K562 (cell line): ENCODE data around the gene MTMR6. TPM values are rescaled to one million over a fixed set of nuclear protein-coding genes. Genes with fewer than 3 reads are reported as not detected.

Experiments used
- ATAC-seq: fragments of 200-7000 bp; cut with Tn5 transposase; 3 replicates; pipeline ENCODE4 v1.9.1; 2020; ENCODE audit warnings: moderate library complexity
- BruUV-seq: library from RNA; stranded (reverse); fragments of 400-500 nt; replicated peaks from 2 replicates; lab custom pipeline; 2021; lab: Mats Ljungman, UMichigan
- CTCF ChIA-PET: fragments of 300-600 bp; formaldehyde crosslinking; extraction: SDS; loops from one replicate; lab custom pipeline; 2021; ENCODE audit warnings: low intra/inter-chr PET ratio; lab: Yijun Ruan, JAX
- POLR2A ChIA-PET: fragments of 300-600, 350-650 bp; sonication (Branson Sonifier 250); formaldehyde crosslinking; extraction: SDS; loops from one replicate; lab custom pipeline; 2021; ENCODE audit warnings: antibody characterized with exemption, inconsistent platforms; lab: Yijun Ruan, JAX
- DNase-seq, 4 experiments: peaks; one replicate each; pipeline versions ENCODE4 v3.0.0 to v3.0.0-alpha.2; 2011 to 2018; ENCODE audit warnings: low spot score in 3 of 4, mixed read lengths in 3 of 4; ENCODE audit errors: extremely low read depth in 1 of 4
- FAIRE-seq: peaks from 2 replicates; lab custom pipeline; 2011; peaks lifted over from hg19 to GRCh38; lab: Jason Lieb, UNC
- H2AFZ ChIP-seq: 2 replicates; pipeline ENCODE4 v1.6.0; 2011; ENCODE audit warnings: low read depth, low read length, control low read depth, inconsistent platforms
- H3K27ac ChIP-seq: fragments of 200-600 bp; 3 replicates; pipeline ENCODE4 v1.8.0; 2011; ENCODE audit warnings: low read depth, mild to moderate bottlenecking, control low read depth, inconsistent platforms, low read length, moderate library complexity, mixed read lengths; ENCODE audit errors: extremely low read depth
- H3K27me3 ChIP-seq, 2 experiments: fragments of 300-600 bp in 1 of 2; 2 replicates in 1 of 2; 3 replicates in 1 of 2; pipeline versions ENCODE4 v1.6.0 to v1.8.0; 2011; ENCODE audit warnings: inconsistent platforms in 2 of 2, low read length in 2 of 2, mild to moderate bottlenecking in 1 of 2, mixed read lengths in 1 of 2, moderate library complexity in 1 of 2; ENCODE audit not compliant: control insufficient read depth in 2 of 2, insufficient read depth in 2 of 2
- H3K36me3 ChIP-seq: fragments of 300-600 bp; 3 replicates; pipeline ENCODE4 v1.8.0; 2011; ENCODE audit warnings: mild to moderate bottlenecking, low read length, inconsistent platforms; ENCODE audit not compliant: control insufficient read depth, insufficient read depth
- H3K4me1 ChIP-seq, 2 experiments: fragments of 200-600 bp in 1 of 2; replicated peaks in 1 of 2; 2 replicates in 1 of 2; 3 replicates in 1 of 2; pipeline versions ENCODE4 v1.5.1 to v1.8.0; 2011; ENCODE audit warnings: inconsistent platforms in 2 of 2, low read length in 2 of 2, mild to moderate bottlenecking in 1 of 2, mixed read lengths in 1 of 2, moderate library complexity in 1 of 2; ENCODE audit not compliant: control insufficient read depth in 2 of 2, insufficient read depth in 2 of 2
- H3K4me2 ChIP-seq: 2 replicates; pipeline ENCODE4 v1.6.1; 2011; ENCODE audit warnings: low read length, control low read depth, inconsistent platforms, mixed read lengths; ENCODE audit not compliant: insufficient read depth
- H3K4me3 ChIP-seq: fragments of 200-600 bp; sonication (generic), shearing (Covaris generic); 2 replicates; pipeline ENCODE4 v1.5.1; 2016; ENCODE audit warnings: control low read depth, inconsistent platforms
- H3K79me2 ChIP-seq: fragments of 200-600 bp; 3 replicates; pipeline ENCODE4 v1.8.0; 2011; ENCODE audit warnings: low read length, inconsistent platforms; ENCODE audit not compliant: control insufficient read depth, insufficient read depth
- H3K9ac ChIP-seq, 2 experiments: 2 replicates each; pipeline versions ENCODE4 v1.6.0 to v1.6.1; 2011; ENCODE audit warnings: low read depth in 2 of 2, low read length in 2 of 2, control low read depth in 1 of 2, inconsistent platforms in 1 of 2, mild to moderate bottlenecking in 1 of 2, mixed read lengths in 1 of 2; ENCODE audit not compliant: insufficient read depth in 1 of 2
- H3K9me1 ChIP-seq: one replicate; pipeline ENCODE4 v1.6.0; 2011; ENCODE audit warnings: inconsistent platforms, mild to moderate bottlenecking, low read length, moderate library complexity; ENCODE audit not compliant: control insufficient read depth, insufficient read depth
- H3K9me3 ChIP-seq: replicated peaks from 2 replicates; pipeline ENCODE4 v1.5.1; 2011; ENCODE audit warnings: low read depth, low read length, inconsistent platforms; ENCODE audit not compliant: control insufficient read depth, insufficient read depth
- H4K20me1 ChIP-seq: replicated peaks from 2 replicates; pipeline ENCODE4 v1.6.1; 2011; ENCODE audit warnings: low read length, inconsistent platforms, mixed read lengths; ENCODE audit not compliant: control insufficient read depth, insufficient read depth
- FIP1L1 ChIP-seq: fragments of 200-400 bp; formaldehyde crosslinking; IDR thresholded peaks from 2 replicates; pipeline ENCODE4 v1.6.1; 2018; ENCODE audit warnings: mild to moderate bottlenecking, low read depth, low read length; ENCODE audit not compliant: poor library complexity, severe bottlenecking
- HLTF ChIP-seq: fragments of 450-650 bp; IDR thresholded peaks from 2 replicates; pipeline ENCODE4 v1.6.1; 2016
- NCOA4 ChIP-seq: fragments of 450-650 bp; IDR thresholded peaks from 2 replicates; pipeline ENCODE4 v1.6.1; 2018; ENCODE audit warnings: mild to moderate bottlenecking; ENCODE audit not compliant: partially characterized antibody
- ZNF77 ChIP-seq: fragments of 250-450 bp; sonication (Bioruptor Pico); IDR thresholded peaks from 2 replicates; pipeline ENCODE4 v1.5.0; 2020
- WGBS: fragments of 100-300 bp; shearing (Covaris generic); methylation state at CpG from one replicate; pipeline ENCODE4 v1.1.6; 2016; ENCODE audit warnings: low coverage, mixed read lengths; ENCODE audit not compliant: insufficient coverage; ENCODE audit errors: missing lambda C conversion rate; 5-methylcytosine and 5-hydroxymethylcytosine counted together
- in situ Hi-C: fragments of 300-500 bp; cut with MboI; formaldehyde crosslinking; loops from 4 replicates; pipeline ENCODE4 v1.15.0; 2018; ENCODE audit warnings: inconsistent platforms, mixed read lengths
- intact Hi-C: fragments of 100-400 bp; cut with micrococcal nuclease; formaldehyde crosslinking; loops from 2 replicates; pipeline ENCODE4 v1.14.2; 2022
- polyA plus RNA-seq, 8 experiments: library from polyadenylated mRNA; depleted of rRNA in 4 of 8; stranded (reverse) in 5 of 8; unstranded in 3 of 8; fragments of >200 nt; fragmentation: Nextera tagmentation in 2 of 8; fragmentation: Illumina TruSeq in 1 of 8; extraction: Ambion mirVana in 2 of 8; extraction: Trizol in 1 of 8; gene quantifications; 2 replicates each; pipeline versions ENCODE4 v1.2.1 to v1.2.3, GENCODE V29; 2011 to 2014; ENCODE audit warnings: inconsistent platforms in 1 of 8, missing spikeins in 1 of 8
- total RNA-seq, 7 experiments: library from RNA; depleted of rRNA in 6 of 7; stranded (reverse); fragments of >200 nt in 6 of 7; fragmentation: Illumina TruSeq in 2 of 7; extraction: Trizol in 2 of 7; gene quantifications; 2 replicates each; pipeline versions ENCODE4 v1.2.1 to v1.2.3, GENCODE V29; 2011 to 2021; ENCODE audit warnings: low replicate concordance in 1 of 7
- TF ChIP-seq, protein P1 (sequence below): fragments of 250-450 bp; sonication (Bioruptor Pico); IDR thresholded peaks from 2 replicates; pipeline ENCODE4 v1.4.0; 2020; ENCODE audit warnings: mild to moderate bottlenecking
- TF ChIP-seq, protein P2 (sequence below), 2 experiments: IDR thresholded peaks; 2 replicates each; pipeline ENCODE4 v1.6.1; 2012; ENCODE audit warnings: improper control_type of control experiment in 2 of 2, low read depth in 2 of 2, low read length in 2 of 2, borderline replicate concordance in 1 of 2

MTMR6 gene
- total and polyA plus RNA-seq, 9 of the 15 experiments (the other 6 are each of a cell fraction or from before 2014, with no cell fraction given) = 3.9 to 10.8 (median 7.7) TPM

DNA sequence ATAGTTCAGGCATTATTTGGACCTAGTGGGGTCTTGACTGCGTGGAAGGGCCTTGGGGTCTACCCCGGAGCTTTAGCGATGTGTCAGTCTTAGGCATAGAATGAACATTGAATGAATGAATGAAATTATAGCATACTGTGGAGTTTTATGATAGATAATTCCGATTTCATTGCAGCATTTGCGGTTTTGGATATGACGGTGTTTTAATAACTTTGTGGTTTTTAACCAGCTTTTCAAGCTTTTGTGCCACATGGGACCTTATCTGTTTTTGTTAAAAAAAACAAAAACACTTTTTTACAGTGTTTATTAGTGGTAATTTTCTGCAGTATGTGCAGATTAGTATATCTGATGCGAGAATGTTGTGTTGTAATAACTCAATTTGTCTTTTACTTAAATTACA, 14.8 kb upstream of the MTMR6 start:
- Histone ChIP-seq H3K9me1 (no peaks in the 10 kb centered on the region), H3K27me3 (no peaks in the 10 kb centered on the region), H3K9me3 (peaks cover 4% of the 10 kb centered on the region; the same call in 1 of the 2 replicates), H3K4me2 (peak overlapping the region; percentile 86), H2AFZ (peak overlapping the region; percentile 35; the same call in 1 of the 2 replicates), H3K9ac (peak overlapping the region; percentile 75 to 94), H3K27ac (peak overlapping the region; percentile 93), H3K4me1 (peaks cover 0 to 6% of the 10 kb centered on the region in 2 experiments; a peak in 3 of 5 replicates), H4K20me1 (0 out of 2 replicates have a peak, but pooled peaks cover 5% of the 10 kb centered on the region), H3K79me2 (peaks cover 59% of the 10 kb centered on the region), H3K36me3 (peaks cover 37% of the 10 kb centered on the region), H3K4me3 (peak overlapping the region; percentile 79)
- CTCF ChIA-PET = no interaction called here
- WGBS = 0% methylated on average over 6 of the region's 7 CpGs
- intact Hi-C loops (loop anchor here (10.0 kb wide), 1 partner anchor 73 kb away; the partner anchor contains the start of gene ATP8A2), in situ Hi-C loops (no loop called here)
- FAIRE-seq (no peak), ATAC-seq (no peak), DNase-seq (no peak)
- POLR2A ChIA-PET = interaction anchor here (0.5 to 2.3 kb wide), 3 partner anchors 11 to 78 kb away, joined by 3 to 7 read pairs (median 3); no protein-coding TSS in a partner anchor
- BruUV-seq = TSS peak; percentile 60
- TF ChIP-seq FIP1L1 = no peak
- no peak for TF ChIP-seq NCOA4
- no peak for TF ChIP-seq HLTF
- TF ChIP-seq, protein P1, sequence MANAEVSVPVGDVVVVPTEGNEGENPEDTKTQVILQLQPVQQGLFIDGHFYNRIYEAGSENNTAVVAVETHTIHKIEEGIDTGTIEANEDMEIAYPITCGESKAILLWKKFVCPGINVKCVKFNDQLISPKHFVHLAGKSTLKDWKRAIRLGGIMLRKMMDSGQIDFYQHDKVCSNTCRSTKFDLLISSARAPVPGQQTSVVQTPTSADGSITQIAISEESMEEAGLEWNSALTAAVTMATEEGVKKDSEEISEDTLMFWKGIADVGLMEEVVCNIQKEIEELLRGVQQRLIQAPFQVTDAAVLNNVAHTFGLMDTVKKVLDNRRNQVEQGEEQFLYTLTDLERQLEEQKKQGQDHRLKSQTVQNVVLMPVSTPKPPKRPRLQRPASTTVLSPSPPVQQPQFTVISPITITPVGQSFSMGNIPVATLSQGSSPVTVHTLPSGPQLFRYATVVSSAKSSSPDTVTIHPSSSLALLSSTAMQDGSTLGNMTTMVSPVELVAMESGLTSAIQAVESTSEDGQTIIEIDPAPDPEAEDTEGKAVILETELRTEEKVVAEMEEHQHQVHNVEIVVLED (CRISPR knock-in tag) = no peak
- TF ChIP-seq, protein P2, sequence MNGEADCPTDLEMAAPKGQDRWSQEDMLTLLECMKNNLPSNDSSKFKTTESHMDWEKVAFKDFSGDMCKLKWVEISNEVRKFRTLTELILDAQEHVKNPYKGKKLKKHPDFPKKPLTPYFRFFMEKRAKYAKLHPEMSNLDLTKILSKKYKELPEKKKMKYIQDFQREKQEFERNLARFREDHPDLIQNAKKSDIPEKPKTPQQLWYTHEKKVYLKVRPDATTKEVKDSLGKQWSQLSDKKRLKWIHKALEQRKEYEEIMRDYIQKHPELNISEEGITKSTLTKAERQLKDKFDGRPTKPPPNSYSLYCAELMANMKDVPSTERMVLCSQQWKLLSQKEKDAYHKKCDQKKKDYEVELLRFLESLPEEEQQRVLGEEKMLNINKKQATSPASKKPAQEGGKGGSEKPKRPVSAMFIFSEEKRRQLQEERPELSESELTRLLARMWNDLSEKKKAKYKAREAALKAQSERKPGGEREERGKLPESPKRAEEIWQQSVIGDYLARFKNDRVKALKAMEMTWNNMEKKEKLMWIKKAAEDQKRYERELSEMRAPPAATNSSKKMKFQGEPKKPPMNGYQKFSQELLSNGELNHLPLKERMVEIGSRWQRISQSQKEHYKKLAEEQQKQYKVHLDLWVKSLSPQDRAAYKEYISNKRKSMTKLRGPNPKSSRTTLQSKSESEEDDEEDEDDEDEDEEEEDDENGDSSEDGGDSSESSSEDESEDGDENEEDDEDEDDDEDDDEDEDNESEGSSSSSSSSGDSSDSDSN (IDR thresholded peaks at IDR 0.05; ENCODE audit: borderline replicate concordance in 1 of 2, low read depth in 2 of 2, low read length in 2 of 2) = no peak
- no peak for TF ChIP-seq ZNF77 (CRISPR knock-in tag)
